ENCODE results near the gene NME3.

GRCh38 chr16:1807626-1808025 lies 36.3 kb upstream of the NME3 start:
- TF ChIP-seq EZH2 (IDR thresholded peaks at IDR 0.05; ENCODE audit: low read length, missing control alignments) (no peak), CTCF (conservative IDR thresholded peaks at IDR 0.05 in 1 of 2, IDR thresholded peaks at IDR 0.05 in 1 of 2; ENCODE audit: low read depth in 1 of 2, low read length in 2 of 2) (no peak)
